ENCODE measurements around the gene MTUS2.

The MTUS2 gene

GRCh38 chr13:29454931-29455481, 634.9 kb downstream of the MTUS2 start:
- FAIRE-seq (no peak), DNase-seq (ENCODE audit: insufficient read length, low spot score) (no peak)
- TF ChIP-seq POLR2A (IDR thresholded peaks at IDR 0.05; ENCODE audit: low read depth, low read length), result no peak

- FAIRE-seq, result no peak
- no peak for TF ChIP-seq POLR2A (IDR thresholded peaks at IDR 0.05; ENCODE audit: low read depth, low read length)
- no peak for DNase-seq (ENCODE audit: insufficient read length, low spot score)
These were observed 636.3 kb downstream of the MTUS2 start for GRCh38 chr13:29456419-29456818.

GRCh38 chr13:29457299-29457698, 637.2 kb downstream of the MTUS2 start:
- DNase-seq (ENCODE audit: insufficient read length, low spot score) (no peak), FAIRE-seq (peak; percentile 23)
- TF ChIP-seq POLR2A (IDR thresholded peaks at IDR 0.05; ENCODE audit: low read depth, low read length), result no peak

- TF ChIP-seq POLR2A (IDR thresholded peaks at IDR 0.05; ENCODE audit: low read depth, low read length), result no peak
- DNase-seq (ENCODE audit: insufficient read length, low spot score) (no peak), FAIRE-seq (no peak)
These were observed 638.3 kb downstream of the MTUS2 start for GRCh38 chr13:29458419-29458818.

- FAIRE-seq, result no peak
- DNase-seq (ENCODE audit: insufficient read length, low spot score), result no peak
- no peak for TF ChIP-seq POLR2A (IDR thresholded peaks at IDR 0.05; ENCODE audit: low read depth, low read length)
These were observed 639.7 kb downstream of the MTUS2 start for GRCh38 chr13:29459813-29460355.

- TF ChIP-seq POLR2A (IDR thresholded peaks at IDR 0.05; ENCODE audit: low read depth, low read length), result no peak
- FAIRE-seq (no peak), DNase-seq (ENCODE audit: insufficient read length, low spot score) (no peak)
These were observed 644.1 kb downstream of the MTUS2 start for GRCh38 chr13:29464105-29464679.

- FAIRE-seq (no peak), DNase-seq (ENCODE audit: insufficient read length, low spot score) (no peak)
- TF ChIP-seq POLR2A (IDR thresholded peaks at IDR 0.05; ENCODE audit: low read depth, low read length), result no peak
These were observed 645.7 kb downstream of the MTUS2 start for GRCh38 chr13:29465741-29466293.

GRCh38 chr13:29471551-29471950, 651.4 kb downstream of the MTUS2 start:
- no peak for DNase-seq (ENCODE audit: insufficient read length, low spot score)
- no peak for TF ChIP-seq POLR2A (IDR thresholded peaks at IDR 0.05; ENCODE audit: low read depth, low read length)
- no peak for FAIRE-seq

GRCh38 chr13:29472332-29472961, 652.3 kb downstream of the MTUS2 start:
- no peak for TF ChIP-seq POLR2A (IDR thresholded peaks at IDR 0.05; ENCODE audit: low read depth, low read length)
- FAIRE-seq, result no peak
- peak; percentile 23 for DNase-seq (ENCODE audit: insufficient read length, low spot score)

GRCh38 chr13:29473166-29473565, 653.0 kb downstream of the MTUS2 start:
- no peak for TF ChIP-seq POLR2A (IDR thresholded peaks at IDR 0.05; ENCODE audit: low read depth, low read length)
- DNase-seq (ENCODE audit: insufficient read length, low spot score) (no peak), FAIRE-seq (no peak)

- FAIRE-seq (no peak), DNase-seq (ENCODE audit: insufficient read length, low spot score) (no peak)
- TF ChIP-seq POLR2A (IDR thresholded peaks at IDR 0.05; ENCODE audit: low read depth, low read length), result no peak
These were observed 654.9 kb downstream of the MTUS2 start for GRCh38 chr13:29474991-29475390.

- no peak for TF ChIP-seq POLR2A (IDR thresholded peaks at IDR 0.05; ENCODE audit: low read depth, low read length)
- no peak for FAIRE-seq
- DNase-seq (ENCODE audit: insufficient read length, low spot score), result no peak
These were observed 655.9 kb downstream of the MTUS2 start for GRCh38 chr13:29476046-29476445.

GRCh38 chr13:29479716-29480492, 659.8 kb downstream of the MTUS2 start:
- TF ChIP-seq POLR2A (IDR thresholded peaks at IDR 0.05; ENCODE audit: low read depth, low read length), result no peak
- no peak for DNase-seq (ENCODE audit: insufficient read length, low spot score)
- no peak for FAIRE-seq
